ENCODE data around the gene GOLGA6L1. TPM values are rescaled to one million over a fixed set of nuclear protein-coding genes. Genes with fewer than 3 reads are reported as not detected.
"Not testable (repeated sequence)": the region's sequence is repeated elsewhere in the genome, so short reads cannot be mapped to it uniquely, and the experiment has no call there.

Gene GOLGA6L1
- 1 to 10 TPM; 1.7 to 4.7 TPM for total RNA-seq
- polyA plus RNA-seq (ENCODE audit: insufficient read depth, low read depth, low replicate concordance) = 17.8 TPM
- long read RNA-seq, donor 1 = 0 reads
- long read RNA-seq, donor 2 = 0 reads

GRCh38 chr15:23136722-23137121 lies at the start of gene GOLGA6L1:
Gene GOLGA6L1 (minus strand): TSS chr15:23136822. CDS start chr15:23136731, 91 bp downstream.
- H3K9me3 ChIP-seq; H3K4me1 ChIP-seq; H3K27ac ChIP-seq; intact Hi-C loops (cut with DNase I; ENCODE audit: low total_unique reads); H3K36me3 ChIP-seq (ENCODE audit: low read depth, missing control alignments); H3K27me3 ChIP-seq; DNase-seq; H3K4me3 ChIP-seq: not testable (repeated sequence)
- no CpG with 5 or more reads among the region's 7 CpGs for WGBS, 2 donors

GRCh38 chr15:23181201-23181600 lies 44.6 kb upstream of the GOLGA6L1 start:
- intact Hi-C loops (cut with DNase I; ENCODE audit: low total_unique reads); H3K4me3 ChIP-seq; H3K9me3 ChIP-seq; H3K36me3 ChIP-seq (ENCODE audit: low read depth, missing control alignments); H3K27me3 ChIP-seq; H3K27ac ChIP-seq; H3K4me1 ChIP-seq: not testable (repeated sequence)
- peak; percentile 11 for DNase-seq
- WGBS, 2 donors = 43 to 70% methylated on average over 5 to 11 of the region's 11 CpGs

DNA sequence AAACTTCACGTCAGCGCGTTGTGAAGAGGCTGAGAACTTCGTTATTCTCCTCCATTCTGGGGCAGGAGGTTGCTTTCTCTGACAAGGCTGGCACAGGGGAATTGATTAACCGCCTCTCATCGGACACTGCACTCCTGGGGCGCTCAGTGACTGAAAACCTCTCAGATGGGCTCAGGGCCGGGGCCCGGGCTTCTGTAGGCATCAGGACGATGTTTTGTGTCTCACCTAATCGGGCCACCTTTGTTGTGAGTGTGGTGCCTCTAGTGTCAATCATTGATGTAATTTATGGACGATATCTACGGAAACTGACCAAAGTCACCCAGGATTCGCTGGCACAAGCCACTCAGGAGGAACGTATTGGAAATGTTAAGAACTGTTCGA lies 43.9 kb upstream of the GOLGA6L1 start:
- H3K9me3 ChIP-seq; H3K36me3 ChIP-seq (ENCODE audit: low read depth, missing control alignments); intact Hi-C loops (cut with DNase I; ENCODE audit: low total_unique reads); H3K27me3 ChIP-seq; H3K4me1 ChIP-seq; DNase-seq: not testable (repeated sequence)
- 56 to 67% methylated on average over 16 of the region's 16 CpGs for WGBS, 2 donors
- H3K4me3 ChIP-seq = peak overlapping the region; percentile 44 to 53
- H3K27ac ChIP-seq = peak overlapping the region in 1 of 2 donors; percentile 50

- peak; percentile 15 for DNase-seq
- H3K27ac ChIP-seq = peak overlapping the region in 1 of 2 donors; percentile 50
- H3K36me3 ChIP-seq (ENCODE audit: low read depth, missing control alignments); H3K9me3 ChIP-seq; intact Hi-C loops (cut with DNase I; ENCODE audit: low total_unique reads); H3K4me1 ChIP-seq; H3K27me3 ChIP-seq: not testable (repeated sequence)
- peak overlapping the region; percentile 44 to 53 for H3K4me3 ChIP-seq
- WGBS, 2 donors = 12 to 17% methylated on average over 33 to 35 of the region's 67 CpGs
These were observed 43.3 kb upstream of the GOLGA6L1 start for GRCh38 chr15:23179768-23180546.

DNA sequence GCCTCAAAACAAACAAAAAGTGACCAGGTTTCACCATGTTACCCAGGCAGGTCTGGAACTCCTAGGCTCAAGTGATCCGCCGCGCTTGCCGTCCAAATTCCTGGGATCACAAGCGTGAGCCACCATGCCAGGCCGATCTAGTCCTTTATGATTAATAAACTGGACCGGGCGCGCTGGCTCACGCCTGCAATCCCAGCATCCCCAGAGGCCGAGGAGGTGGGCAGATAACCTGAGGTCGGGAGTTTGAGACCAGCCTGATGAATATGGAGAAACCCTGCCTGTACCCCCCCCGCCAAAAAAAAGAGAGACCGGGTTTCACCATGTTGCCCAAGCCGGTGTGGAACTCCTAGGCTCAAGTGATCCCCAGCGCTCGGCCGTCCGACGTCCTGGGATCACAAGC lies 40.1 kb upstream of the GOLGA6L1 start:
- H3K9me3 ChIP-seq; H3K36me3 ChIP-seq (ENCODE audit: low read depth, missing control alignments); H3K4me1 ChIP-seq; intact Hi-C loops (cut with DNase I; ENCODE audit: low total_unique reads); H3K4me3 ChIP-seq; H3K27me3 ChIP-seq; H3K27ac ChIP-seq: not testable (repeated sequence)
- WGBS, 2 donors = 62 to 69% methylated on average over 14 to 20 of the region's 20 CpGs
- peak; percentile 15 for DNase-seq

DNA sequence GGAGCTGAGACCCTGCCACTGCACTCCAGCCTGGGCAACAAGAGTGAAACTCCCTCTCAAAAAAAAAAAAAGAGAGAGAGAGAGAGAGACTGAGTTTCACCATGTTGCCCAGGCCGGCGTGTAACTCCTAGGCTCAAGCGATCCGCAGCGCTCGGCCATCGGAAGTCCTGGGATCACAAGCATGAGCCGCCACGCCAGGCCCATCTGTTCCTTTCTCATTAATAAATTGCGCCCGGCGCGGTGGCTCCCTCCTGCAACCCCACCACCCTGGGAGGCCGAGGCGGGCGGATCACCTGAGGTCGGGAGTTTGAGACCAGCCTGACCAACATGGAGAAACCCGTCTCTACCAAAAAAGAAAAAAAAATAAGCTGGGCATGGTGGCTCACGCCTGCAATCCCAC lies 39.0 kb upstream of the GOLGA6L1 start:
- H3K4me1 ChIP-seq; H3K9me3 ChIP-seq; H3K27ac ChIP-seq; DNase-seq; H3K36me3 ChIP-seq (ENCODE audit: low read depth, missing control alignments); intact Hi-C loops (cut with DNase I; ENCODE audit: low total_unique reads); H3K4me3 ChIP-seq; H3K27me3 ChIP-seq: not testable (repeated sequence)
- WGBS, 2 donors = 73% methylated on average over 15 of the region's 19 CpGs; no CpG with 5 or more reads in 1 of the 2 donors

DNA sequence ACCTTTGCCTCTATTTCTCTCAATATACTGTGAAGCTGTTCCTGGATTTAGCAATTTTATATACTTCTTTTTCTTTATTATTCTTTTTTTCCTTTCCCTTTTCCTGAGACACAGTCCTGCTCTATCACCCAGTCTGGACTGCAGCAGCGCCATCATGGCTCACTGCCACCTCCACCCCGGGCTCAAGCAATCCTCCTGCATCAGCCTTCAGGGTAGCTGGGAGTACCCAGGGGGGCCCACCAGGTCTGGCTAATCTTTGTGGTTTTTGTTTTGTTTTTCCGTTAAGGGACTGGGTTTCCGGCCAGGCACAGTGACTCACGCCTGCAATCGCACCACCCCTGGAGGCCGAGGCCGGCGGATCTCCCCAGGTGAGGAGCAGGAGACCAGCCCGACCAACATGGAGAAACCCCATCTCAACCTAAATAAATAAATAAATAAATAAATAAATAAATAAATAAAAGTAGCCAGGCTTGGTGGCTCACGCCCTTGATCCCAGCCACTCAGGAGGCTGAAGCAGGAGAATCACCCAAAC lies 38.1 kb upstream of the GOLGA6L1 start:
- DNase-seq; H3K27me3 ChIP-seq; H3K27ac ChIP-seq; H3K4me3 ChIP-seq; H3K36me3 ChIP-seq (ENCODE audit: low read depth, missing control alignments); H3K9me3 ChIP-seq; H3K4me1 ChIP-seq; intact Hi-C loops (cut with DNase I; ENCODE audit: low total_unique reads): not testable (repeated sequence)
- WGBS, 2 donors = 62 to 77% methylated on average over 5 to 6 of the region's 11 CpGs

- H3K36me3 ChIP-seq (ENCODE audit: low read depth, missing control alignments); intact Hi-C loops (cut with DNase I; ENCODE audit: low total_unique reads); H3K9me3 ChIP-seq; H3K27me3 ChIP-seq; DNase-seq; H3K4me3 ChIP-seq; H3K27ac ChIP-seq; H3K4me1 ChIP-seq: not testable (repeated sequence)
- WGBS, 2 donors = 60% methylated on average over 2 of the region's 6 CpGs; no CpG with 5 or more reads in 1 of the 2 donors
These were observed 3.8 kb downstream of the GOLGA6L1 start for GRCh38 chr15:23132787-23133186.

GRCh38 chr15:23118208-23118607 lies 18.4 kb downstream of the GOLGA6L1 start:
- Histone ChIP-seq H3K4me1 (no peaks in the 10 kb centered on the region), H3K27ac (no peak overlapping the region), H3K36me3 (ENCODE audit: low read depth, missing control alignments) (no peaks in the 10 kb centered on the region), H3K9me3 (no peaks in the 10 kb centered on the region), H3K4me3 (no peak overlapping the region), H3K27me3 (no peaks in the 10 kb centered on the region)
- 76 to 82% methylated on average over 1 of the region's 1 CpG for WGBS, 2 donors
- no peak for DNase-seq
- TF ChIP-seq, protein P1, sequence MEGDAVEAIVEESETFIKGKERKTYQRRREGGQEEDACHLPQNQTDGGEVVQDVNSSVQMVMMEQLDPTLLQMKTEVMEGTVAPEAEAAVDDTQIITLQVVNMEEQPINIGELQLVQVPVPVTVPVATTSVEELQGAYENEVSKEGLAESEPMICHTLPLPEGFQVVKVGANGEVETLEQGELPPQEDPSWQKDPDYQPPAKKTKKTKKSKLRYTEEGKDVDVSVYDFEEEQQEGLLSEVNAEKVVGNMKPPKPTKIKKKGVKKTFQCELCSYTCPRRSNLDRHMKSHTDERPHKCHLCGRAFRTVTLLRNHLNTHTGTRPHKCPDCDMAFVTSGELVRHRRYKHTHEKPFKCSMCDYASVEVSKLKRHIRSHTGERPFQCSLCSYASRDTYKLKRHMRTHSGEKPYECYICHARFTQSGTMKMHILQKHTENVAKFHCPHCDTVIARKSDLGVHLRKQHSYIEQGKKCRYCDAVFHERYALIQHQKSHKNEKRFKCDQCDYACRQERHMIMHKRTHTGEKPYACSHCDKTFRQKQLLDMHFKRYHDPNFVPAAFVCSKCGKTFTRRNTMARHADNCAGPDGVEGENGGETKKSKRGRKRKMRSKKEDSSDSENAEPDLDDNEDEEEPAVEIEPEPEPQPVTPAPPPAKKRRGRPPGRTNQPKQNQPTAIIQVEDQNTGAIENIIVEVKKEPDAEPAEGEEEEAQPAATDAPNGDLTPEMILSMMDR (IDR thresholded peaks at IDR 0.05) = no peak
- TF ChIP-seq POLR2A (IDR thresholded peaks at IDR 0.05) = no peak
- intact Hi-C loops (cut with DNase I; ENCODE audit: low total_unique reads) = no loop called here

All from testis (tissue), 5 donors.